ENCODE data around the gene NOS2.

NOS2 gene

DNA sequence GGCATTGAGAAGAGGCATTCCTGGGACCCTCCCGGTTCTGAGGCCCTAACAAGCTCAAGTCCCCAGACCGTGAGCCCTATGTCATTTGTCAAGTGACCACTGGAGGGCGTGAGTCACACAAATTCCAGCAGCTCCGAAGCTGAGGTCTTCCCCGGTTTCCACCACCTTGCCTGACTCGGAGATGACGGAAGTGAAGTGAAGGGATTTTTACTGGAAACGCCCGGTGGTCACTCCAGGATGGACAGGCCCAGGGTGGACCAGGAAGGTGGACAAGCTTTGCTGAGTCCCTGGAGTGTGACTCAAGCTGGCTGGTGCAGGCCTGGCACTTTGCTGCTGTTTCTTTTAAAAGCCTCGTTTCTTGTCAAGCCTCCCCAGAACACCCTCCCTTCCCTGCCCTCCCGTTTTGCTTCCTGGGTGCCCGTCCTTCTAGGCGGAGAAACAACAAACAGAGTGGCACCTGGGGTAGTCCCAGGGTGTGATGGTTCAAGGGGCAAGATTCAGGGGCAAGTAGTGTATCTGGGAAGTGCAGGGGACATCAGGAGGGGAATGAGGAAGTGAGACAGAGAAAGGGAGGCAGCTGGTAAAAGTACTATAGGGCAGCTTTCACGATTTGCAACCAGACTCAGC is 5.3 kb upstream of the NOS2 start:
- TF ChIP-seq POLR2AphosphoS5 (IDR thresholded peaks at IDR 0.05; ENCODE audit: low read depth, low read length) (no peak), FOXP2 (optimal IDR thresholded peaks at IDR 0.05; ENCODE audit: borderline replicate concordance, extremely low read depth, extremely low read length, insufficient read depth) (no peak), REST (IDR thresholded peaks at IDR 0.05; ENCODE audit: insufficient read depth in 1 of 2, low read depth in 2 of 2, low read length in 2 of 2) (no peak), TAF1 (IDR thresholded peaks at IDR 0.05; ENCODE audit: borderline replicate concordance, insufficient read depth, low read length) (no peak), SIN3A (IDR thresholded peaks at IDR 0.05; ENCODE audit: borderline replicate concordance, insufficient read depth, low read length) (no peak)

- TF ChIP-seq TAF1 (IDR thresholded peaks at IDR 0.05; ENCODE audit: borderline replicate concordance, insufficient read depth, low read length) = no peak
Measured at GRCh38 chr17:27804113-27804512, 3.8 kb upstream of the NOS2 start.

DNA sequence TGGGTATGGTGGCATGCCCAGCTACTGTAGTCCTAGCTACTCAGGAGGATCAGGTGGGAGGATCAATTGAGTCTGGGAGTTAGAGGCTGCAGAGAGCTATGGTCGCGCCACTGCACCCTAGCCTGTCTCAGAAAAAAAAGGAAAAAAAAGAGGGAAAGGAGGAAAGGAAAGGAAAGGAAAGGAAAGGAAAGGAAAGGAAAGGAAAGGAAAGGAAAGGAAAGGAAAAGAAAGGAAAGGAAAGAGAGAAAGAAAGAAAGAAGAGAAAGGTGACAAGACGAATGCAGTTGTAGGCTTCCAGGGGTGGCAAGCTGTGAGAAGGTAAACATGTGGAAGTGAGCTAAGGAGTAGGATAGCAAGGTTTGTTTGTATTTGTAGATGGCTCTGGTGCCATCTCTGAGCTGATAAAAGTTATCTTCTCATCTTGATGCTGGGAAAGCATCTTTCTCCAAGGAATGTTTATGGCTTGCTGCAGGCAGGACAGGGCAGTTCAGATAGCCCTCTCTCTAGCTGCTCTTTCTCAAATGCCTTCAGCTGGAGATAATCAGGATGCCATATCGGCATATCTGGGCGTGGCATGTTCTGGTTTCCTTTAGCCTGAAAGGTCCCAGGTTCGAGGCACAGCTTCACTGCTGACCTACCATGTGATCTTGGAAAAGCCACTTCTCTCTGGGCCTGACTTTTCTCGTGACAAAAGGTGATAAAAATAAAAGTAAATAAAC is 2.8 kb upstream of the NOS2 start:
- no peak for TF ChIP-seq REST (IDR thresholded peaks at IDR 0.05; ENCODE audit: insufficient read depth in 1 of 2, low read depth in 2 of 2, low read length in 2 of 2)

- TF ChIP-seq FOXP2 (optimal IDR thresholded peaks at IDR 0.05; ENCODE audit: borderline replicate concordance, extremely low read depth, extremely low read length, insufficient read depth) (no peak), SIN3A (IDR thresholded peaks at IDR 0.05; ENCODE audit: borderline replicate concordance, insufficient read depth, low read length) (no peak), REST (IDR thresholded peaks at IDR 0.05; ENCODE audit: insufficient read depth in 1 of 2, low read depth in 2 of 2, low read length in 2 of 2) (no peak), POLR2AphosphoS5 (IDR thresholded peaks at IDR 0.05; ENCODE audit: low read depth, low read length) (no peak), TAF1 (IDR thresholded peaks at IDR 0.05; ENCODE audit: borderline replicate concordance, insufficient read depth, low read length) (no peak)
Measured at GRCh38 chr17:27802033-27802432, 1.7 kb upstream of the NOS2 start.

- no peak for TF ChIP-seq FOXP2 (optimal IDR thresholded peaks at IDR 0.05; ENCODE audit: borderline replicate concordance, extremely low read depth, extremely low read length, insufficient read depth)
- no peak for TF ChIP-seq SIN3A (IDR thresholded peaks at IDR 0.05; ENCODE audit: borderline replicate concordance, insufficient read depth, low read length)
- TF ChIP-seq REST (IDR thresholded peaks at IDR 0.05; ENCODE audit: insufficient read depth in 1 of 2, low read depth in 2 of 2, low read length in 2 of 2) = no peak
- TF ChIP-seq POLR2AphosphoS5 (IDR thresholded peaks at IDR 0.05; ENCODE audit: low read depth, low read length) = no peak
- no peak for TF ChIP-seq TAF1 (IDR thresholded peaks at IDR 0.05; ENCODE audit: borderline replicate concordance, insufficient read depth, low read length)
Measured at GRCh38 chr17:27798376-27798775, 2.0 kb downstream of the NOS2 start.
